Activated CD8-positive, alpha-beta memory T cell treated with anti-CD3 and anti-CD28 coated beads, Interleukin-2, amount 50 U/mL, for 24 hours (primary cell): ENCODE measurements around the gene KIRREL1.
A peak's percentile ranks its signal among the peaks of the same experiment; 100 is the strongest.
"Not testable (repeated sequence)": the region's sequence is repeated elsewhere in the genome, so short reads cannot be mapped to it uniquely, and the experiment has no call there.

ENCODE experiments used
- DNase-seq: peaks from one replicate; pipeline ENCODE4 v3.0.0-alpha.2; 2020; ENCODE audit errors: extremely low read depth

KIRREL1 gene

DNA sequence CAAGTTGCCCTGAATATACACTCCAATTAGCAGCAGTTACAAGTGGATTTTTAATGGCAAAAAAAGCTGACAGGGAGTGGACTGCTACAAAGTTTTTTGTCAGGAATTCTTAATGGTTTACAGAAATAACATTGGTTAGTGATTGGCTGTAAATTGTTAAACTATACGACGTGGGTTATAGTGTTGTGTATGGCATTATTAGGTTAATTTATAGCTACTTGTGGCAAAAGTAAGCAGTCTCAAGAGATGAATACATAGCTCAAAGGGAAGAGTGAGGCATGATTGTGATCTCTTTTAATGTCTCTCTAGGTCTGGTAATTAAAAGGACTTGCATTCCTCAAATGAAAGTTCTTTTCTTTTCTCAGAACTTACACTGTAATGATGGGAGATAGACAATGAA lies 111.4 kb downstream of the KIRREL1 start:
- DNase-seq = no peak

DNA sequence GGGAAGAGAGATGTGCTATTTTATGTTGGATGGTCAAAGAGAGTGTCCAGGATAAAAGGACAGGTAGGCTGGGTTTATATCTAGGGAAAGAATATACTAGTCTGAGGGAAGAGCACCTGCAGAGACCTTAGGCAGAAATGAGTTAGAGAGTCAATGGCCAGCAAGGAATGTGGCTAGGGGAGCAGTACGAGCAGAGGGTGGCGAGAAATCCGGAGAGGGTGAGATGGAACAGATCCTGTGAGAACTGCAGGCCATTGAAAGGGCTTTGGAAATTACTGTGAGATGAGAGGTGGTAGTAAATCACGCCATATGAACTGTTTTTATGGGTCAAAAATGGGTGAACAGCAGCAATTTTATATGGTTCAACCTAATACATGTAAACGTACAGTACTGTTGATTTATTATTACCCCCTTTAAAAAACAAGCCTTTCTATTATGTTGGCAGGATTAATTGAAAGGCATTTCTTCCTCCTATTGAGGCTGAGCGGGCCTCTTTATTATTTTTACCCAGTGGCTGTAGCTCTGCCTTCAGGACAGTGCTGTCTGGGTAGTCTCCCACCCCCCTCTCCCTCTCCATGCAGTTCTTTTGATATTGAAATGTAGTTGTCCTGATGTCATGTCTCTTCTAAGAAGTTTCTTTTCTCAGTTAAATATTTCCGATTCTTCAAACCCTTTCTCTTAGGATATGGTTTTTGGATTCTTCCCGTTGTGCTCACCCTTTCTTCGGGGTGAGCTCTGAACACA lies 112.1 kb downstream of the KIRREL1 start:
- no peak for DNase-seq

DNA sequence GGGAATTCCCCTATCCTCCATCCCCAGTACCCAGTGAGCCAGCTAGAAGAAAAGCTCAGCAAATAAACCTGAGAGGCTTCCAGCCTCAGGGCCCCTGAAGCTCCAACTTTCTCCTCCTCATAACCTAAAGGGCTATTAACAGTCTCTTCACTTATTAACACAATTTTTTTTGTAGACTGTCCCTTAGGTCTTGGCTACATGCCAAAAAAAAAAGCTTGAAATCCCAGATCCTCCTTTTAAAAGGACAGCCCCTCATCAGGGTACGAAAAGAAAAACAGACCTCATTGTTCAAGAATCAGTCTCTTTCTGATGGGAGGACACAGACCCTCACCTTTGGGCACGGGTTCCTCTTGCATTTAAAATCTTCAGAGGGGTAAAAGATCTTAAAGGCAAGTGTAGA lies 114.5 kb downstream of the KIRREL1 start:
- no peak for DNase-seq

DNA sequence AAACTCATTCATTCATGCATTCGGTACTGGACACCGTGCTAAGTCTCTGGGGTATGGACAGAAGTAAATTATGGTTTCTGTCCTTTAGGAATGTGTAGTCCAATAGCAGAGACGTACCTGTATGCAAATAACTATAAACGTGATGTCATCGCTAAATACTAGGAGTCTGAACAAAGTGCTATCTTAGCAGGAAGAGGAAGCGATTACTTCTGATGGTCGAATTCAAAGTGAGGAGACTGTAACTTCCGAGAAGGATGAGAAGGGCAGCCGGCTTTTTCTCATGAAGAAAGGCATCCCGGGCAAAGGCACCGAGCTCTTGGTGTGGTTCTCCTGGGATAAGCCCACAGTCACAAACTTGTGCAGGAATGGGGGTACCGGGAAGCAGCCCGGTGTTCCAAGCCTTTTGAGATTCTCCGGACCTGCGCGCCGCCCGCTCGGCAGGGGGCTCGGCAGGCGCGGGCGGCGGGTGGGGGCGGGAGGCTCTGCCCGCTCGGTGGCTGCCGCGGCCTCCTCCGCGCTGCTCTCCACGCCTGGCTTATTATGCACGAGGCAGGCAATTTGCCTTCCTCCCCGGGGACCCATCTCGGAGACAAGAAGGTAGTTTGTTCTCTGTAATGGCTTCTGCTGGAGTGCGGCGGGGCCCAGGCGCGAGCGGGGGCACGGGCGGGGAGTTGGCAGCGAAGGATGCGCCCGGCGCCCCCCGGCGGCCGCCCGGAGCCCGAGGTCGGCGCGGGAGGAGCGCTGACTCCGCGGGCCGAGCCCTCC lies 119.7 kb downstream of the KIRREL1 start:
- DNase-seq = no peak

DNA sequence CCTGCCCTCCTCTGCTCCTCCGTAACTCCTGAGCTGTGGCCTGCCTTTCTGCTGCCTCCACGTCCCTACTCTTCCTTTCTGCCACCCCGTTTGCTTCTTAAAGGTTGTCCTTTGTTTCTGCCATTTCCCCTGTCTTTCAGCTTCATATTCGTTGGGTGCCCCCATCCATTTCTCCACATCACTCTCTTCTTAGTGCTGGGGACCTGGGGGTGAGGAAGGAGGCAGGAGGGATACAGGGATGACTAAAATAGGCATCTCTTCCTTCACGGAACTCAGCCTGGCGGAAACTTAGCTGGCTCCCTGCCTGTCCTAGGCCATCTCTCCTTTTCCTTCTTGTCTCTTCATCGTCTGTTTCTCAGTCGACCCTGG lies 120.3 kb downstream of the KIRREL1 start:
- DNase-seq = no peak

DNA sequence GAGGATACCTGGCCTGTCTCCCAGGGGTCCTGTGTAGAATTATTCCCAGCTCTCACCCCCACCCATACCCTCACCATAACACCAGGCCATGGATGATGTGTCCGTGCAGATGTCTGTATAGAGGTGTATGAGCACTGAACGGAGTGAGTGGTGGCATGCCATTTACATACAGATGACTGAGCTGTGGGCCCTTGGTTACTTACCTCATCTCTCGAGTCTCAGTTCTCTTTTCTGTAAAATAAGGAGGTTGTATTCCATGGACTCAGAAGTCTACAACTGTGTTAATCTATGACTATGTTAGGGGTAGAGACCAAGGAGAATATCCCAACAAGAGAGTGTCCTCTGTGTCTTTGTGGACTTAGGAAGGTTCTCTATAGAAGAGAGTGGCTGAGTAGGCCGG lies 121.7 kb downstream of the KIRREL1 start:
- no peak for DNase-seq

DNA sequence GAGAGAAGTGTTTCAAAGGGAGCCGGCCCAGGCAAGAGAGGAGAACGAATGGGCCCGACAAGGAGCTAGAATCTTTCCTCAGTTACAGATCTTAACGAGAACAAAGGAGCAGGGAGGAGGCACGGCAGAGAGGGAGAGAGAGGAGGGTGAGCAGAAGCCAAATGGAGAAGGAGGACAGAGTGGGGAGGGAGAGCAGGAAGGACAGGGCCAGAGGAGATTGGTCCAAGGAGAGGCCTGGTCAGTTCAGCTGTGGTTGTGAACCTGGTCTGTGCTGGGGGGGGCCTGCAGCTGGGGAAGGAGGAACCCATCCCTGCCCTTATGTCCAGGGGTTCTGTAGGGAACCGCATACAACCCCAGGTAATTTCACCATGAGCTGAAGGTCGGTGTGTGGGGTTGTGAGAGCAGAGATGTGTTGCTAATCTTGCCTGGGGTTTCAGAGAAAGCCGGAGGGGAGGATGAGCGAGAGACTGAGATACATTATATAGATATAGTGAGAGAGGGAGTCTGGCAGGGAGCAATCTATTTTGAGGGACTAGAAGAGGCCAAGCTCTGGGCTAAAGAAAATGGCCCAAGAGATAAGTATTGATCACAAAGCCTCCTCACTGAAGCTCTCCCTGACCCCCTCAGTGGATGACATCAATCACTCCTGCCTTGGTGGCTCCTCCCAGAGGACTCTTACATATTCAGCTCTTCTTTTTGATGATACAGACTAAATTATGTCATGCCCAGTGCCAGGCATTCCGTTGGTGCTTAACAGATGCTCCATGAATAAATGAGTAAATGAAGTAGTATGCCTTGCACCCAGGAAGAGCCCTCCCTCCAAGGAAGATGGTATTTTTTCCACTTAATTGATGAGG lies 123.1 kb downstream of the KIRREL1 start:
- no peak for DNase-seq

DNA sequence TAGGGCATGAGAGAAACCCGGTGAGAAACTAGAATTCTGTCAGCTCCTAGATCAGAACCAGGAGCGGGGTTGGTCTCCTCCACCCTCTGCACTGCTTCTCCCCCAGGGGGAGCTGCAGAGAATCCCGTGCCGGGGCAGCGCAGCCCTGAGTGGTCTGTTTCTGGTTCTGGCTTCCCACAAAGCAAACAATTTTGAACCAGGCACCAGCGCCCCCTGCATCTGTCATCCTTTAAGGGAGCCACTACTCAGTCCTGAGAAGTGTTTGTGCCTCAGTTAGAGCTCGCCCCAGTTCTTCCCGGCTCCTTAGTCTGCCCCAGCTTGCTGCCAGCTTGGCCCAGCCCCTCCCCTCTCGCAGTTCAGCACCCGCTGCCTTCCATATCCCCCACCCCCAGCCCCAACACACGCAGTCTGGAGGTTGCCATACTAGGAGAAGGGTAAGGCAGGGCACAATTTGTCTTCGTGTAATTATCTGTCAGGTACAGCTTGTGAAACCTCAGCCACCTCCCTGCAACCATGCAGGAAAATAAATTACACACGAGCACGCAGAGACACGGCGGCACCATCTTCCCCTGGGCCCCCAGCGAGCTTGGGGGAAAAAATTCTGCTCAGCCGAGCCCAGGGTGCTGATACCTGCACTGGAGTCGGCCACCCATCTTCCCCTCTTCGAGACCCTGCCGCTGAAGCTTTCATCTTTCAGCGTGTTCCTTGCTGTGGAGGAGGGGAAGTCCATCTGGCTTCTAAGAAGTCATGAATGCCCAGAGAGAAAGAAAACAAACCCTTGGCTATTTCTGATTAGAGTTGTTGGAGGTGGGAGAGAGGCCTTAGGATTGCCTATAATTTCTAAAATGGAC lies 124.6 kb downstream of the KIRREL1 start:
- peak; percentile 7 for DNase-seq

DNA sequence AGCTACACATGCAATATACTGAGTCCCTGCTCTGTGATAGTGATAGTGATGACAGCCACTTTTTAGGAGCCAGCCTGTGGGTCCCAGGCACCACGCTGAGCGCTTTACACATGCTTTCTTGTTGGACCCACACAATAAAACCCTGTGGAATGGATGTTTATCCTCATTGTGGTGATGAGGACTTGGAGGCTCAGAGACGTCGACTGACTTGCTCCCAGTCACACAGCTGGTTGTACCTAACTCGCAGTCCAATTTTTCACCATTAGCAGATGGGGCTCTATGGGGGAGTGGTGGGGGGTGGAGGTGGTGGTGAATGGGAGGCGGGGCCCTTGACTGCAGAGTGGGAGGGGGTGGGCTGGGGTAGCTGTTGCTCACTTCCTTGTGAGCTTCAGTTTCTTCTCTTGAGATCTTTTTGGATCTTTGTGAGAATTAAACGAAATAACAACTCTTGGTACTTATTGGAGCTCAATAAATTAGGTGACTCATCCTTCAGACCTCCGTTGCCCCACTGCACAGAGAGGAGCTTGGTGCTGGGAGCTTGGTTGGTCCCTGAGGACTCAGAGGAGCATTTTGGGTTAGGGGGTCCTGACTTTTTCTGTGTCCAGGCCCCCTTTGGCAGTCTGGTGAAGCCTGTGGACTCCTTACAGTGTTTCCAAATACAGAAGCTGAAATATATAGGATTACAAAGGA lies 125.4 kb downstream of the KIRREL1 start:
- no peak for DNase-seq

DNA sequence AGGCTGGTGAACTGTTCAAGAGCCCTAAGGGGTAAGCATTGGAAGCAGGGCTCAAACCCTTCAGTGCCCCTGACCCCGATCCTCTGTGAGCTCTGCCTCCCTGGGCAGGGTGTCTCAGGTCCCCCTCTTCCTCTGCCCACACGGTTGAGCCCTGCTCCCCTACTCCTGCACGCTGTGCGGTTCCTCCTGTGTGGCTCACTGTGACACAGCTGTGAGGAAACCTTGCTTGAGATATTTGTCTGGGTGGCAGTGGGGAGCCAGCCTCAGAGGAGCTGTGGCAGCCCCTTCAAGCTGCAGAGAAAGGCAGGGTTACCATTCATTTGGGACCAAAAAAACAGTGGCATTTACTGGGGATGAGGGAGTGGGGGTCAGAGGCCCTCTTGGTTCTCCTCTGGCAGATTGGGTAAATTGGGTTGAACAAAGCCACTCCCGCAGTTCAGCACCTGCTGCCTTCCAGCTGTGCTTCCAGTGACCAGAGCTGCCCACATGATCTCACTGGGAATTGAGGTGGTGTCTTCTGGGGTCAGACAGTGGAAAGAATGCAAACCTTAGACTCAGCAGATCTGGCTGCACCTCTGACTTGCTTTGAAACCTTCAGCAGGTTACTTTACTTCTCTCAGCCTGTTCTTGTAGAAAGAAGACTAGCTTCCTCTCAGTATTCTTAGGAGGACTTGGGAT lies 126.7 kb downstream of the KIRREL1 start:
- no peak for DNase-seq

DNA sequence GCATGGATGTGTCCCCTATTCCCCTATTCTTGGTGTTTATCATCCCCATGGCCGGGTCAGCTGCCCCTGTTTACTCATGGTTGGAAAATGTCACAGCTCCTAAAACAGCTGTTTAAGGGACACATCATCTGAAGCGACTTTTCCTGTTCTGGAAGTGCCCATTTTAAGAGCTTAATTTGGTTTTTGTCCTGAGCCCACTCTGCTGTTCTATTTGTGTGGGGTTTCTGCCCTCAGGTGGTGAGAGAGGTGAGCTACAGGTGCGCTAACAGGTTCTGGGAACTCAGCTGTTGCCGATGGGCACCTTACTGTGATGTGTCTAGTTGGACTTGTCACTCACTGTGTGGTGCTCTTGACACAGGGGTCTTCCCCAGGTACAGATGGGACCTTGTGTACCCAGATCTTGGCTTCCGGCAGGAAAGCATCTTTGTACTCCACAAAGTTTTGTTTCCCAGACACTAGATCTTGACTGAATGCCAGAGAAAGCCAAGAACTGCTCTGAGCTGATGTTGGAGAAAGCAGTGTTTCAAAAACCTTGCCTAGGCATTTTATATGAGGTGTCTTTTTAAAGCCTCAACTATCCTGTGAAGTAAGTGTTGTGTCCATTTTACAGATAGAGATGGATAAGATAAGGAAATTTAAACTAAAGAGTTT lies 128.3 kb downstream of the KIRREL1 start:
- no peak for DNase-seq

DNA sequence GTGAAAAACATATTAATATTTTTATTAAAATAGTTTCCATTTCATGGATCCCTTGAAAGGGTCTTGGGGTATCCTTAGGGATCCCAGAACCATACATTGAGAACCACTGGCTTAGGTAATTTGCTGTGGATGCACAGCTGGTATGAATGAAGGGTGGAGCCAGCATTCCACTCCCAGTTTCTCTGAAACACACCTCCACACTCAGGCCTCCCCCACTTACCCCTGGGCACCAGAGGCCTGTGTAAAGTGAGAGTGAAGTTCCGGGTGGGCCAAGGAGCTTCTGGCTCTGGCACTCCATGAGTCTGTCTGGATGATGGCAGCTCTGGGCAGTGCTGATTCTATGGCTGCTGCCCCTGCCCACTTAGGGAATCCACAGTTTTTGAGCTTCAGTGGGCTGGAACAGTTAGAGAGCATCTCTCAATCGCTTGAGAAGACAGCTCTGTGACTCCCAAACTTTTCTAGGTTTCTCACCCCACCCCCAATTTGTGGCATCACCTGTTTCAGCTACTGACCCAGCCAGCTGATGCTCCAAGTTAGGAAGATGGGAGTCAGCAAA lies 129.5 kb downstream of the KIRREL1 start:
- DNase-seq = no peak

DNA sequence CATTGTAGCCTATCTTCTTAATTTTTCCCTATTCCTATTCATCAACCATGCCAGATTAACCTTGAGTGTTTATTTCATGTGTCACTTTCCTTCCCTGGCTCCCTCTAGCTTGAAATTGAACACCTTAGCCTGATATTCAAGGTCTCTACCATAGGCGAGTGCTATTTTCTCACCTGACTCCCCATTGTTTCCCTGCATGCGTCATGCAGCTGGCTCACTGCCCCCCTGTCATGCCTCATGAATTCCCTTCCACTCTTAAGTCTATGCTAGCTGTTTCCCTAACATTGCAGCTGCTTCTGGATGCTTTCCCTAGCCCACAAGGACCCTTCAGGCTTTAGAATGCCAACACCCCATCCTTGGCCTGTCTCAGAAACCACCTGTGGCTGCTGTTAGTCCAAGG lies 130.6 kb downstream of the KIRREL1 start:
- DNase-seq = no peak

DNA sequence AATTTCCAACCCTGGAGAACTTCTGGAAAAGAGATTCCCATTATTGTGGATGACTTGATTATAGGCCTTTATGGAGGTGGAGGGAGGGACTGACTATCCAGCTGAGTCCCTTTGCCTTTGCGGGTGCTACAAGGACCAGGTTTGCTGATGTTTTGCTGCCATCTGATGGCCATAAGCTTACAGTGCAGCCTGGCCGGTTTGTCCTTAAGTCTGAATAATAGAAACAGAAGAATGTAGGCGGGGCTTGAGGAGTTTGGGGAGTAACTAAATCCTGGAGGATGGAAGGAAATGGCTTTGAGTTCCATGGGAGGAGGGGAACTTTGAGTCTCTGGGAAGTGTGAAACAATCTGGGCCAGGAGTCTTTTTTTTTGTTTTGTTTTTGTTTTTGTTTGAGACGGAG lies 131.6 kb downstream of the KIRREL1 start:
- peak; percentile 39 for DNase-seq

DNA sequence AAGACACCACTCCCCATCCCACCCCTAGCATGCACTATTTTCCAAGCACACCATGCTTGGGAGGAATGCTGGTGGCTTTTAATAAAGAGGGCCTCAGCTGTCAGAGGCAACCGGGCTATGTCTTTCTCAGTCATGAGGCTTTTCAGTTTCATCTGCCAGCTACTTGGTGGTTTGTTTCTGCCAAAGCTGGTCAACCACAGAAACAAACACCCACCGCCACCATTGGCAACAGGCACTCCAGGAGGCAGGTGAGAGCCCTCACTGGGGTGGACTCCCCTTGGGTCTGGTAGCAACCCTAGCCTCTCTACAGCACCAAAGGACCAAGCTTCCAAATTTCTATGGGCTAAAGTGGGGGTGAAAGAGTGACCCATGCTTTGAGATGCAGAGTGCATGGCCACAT lies 133.0 kb downstream of the KIRREL1 start:
- DNase-seq = no peak

DNA sequence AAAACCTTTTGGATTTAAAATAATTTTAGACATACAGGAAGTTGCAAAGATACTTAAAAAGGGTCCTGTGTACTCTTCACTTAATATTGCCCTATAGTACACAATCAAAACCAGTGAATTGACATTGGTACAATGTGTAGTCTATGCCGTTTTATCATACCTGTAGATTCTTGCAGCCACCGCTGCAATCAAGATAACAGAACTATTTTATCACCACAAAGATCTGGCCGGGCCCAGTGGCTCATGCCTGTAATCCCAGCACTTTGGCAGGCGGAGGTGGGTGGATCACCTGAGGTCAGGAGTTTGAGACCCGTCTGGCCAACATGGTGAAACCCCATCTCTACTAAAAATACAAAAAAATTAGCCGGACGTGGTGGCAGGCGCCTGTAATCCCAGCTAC lies 135.1 kb downstream of the KIRREL1 start:
- DNase-seq = not testable (repeated sequence)

DNA sequence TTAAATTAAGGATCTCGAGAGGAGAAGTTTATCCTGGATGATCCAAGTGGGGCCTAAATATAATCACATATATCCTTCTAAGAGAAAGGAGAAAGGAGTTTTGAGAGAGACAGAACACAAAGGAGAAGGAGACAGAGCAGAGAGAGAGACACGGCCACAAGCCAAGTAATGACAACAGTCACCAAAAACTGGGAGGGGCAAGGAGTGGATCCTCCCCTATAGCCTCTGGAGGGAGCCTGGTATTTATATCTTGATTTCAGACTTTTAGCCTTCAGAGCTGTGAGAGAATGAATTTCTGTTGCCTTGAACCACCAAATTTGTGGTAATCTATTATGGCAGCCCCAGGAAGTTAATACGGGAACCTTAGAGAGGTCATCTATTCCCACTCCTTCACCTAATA lies 137.8 kb downstream of the KIRREL1 start:
- DNase-seq = no peak

DNA sequence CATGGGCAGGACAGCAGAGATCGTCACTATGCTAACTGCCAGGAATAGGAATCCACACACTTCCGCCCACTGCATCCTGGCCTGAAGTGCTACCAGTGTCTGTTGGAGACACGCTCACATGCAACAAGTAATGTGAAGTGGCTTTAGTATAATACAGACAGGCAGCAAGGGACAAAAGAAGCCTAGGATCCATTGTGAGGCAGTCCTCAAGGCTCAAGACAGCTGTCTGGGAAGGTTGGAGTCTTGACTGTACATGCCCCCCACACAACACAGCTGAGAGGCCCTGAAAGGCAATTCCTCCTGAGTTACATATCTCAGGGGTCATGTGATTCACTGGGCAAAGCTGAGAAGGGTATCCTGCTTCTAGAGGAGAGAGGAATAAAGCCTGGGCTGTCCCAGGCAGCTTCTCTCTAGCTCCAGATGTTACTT lies 147.3 kb downstream of the KIRREL1 start:
- no peak for DNase-seq

DNA sequence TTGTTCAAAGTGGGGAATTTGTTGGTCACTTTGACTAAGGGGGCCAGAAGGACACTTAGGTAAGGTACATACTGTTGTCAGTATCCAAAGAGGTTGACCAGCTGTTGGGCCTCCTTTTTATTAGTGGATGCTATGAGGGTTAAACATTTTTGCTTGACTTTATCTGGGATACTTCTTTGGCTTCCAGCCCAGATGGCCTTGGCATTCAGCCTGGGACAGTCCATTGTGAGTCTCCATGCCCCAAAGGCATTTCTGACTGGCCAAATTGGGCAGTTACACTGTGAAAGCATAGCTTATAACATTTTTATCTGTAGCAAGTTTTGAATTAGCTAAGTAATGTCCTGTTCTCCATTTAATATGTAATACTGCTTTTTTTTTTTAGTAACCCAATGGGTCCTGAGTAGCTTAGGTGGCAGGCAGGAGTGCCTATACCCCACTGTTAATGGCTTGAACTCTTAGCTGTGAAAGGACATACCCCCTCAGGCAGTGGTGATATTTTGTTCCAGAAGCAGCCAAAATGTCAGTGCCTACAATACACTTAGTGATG lies 151.8 kb downstream of the KIRREL1 start:
- DNase-seq = no peak
